ENCODE data around the gene KIAA1671. TPM values are rescaled to one million over a fixed set of nuclear protein-coding genes. Genes with fewer than 3 reads are reported as not detected.

Gene KIAA1671
- polyA plus RNA-seq, 3 donors: not detected

- peaks cover 0 to 4% of the 10 kb centered on the region in 2 donors for H3K4me1 ChIP-seq (ENCODE audit: control insufficient read depth in 1 of 2, insufficient read depth in 2 of 2, low read length in 2 of 2)
- H3K4me2 ChIP-seq (replicated peaks; ENCODE audit: extremely low read depth, low read length, poor library complexity, severe bottlenecking): peak overlapping the region; percentile 26
- 17% methylated on average over 7 of the region's 9 CpGs for WGBS (ENCODE audit: insufficient coverage)
- no peak overlapping the region for H2AFZ ChIP-seq (ENCODE audit: insufficient read depth, low read depth, low read length, poor library complexity, severe bottlenecking)
- H3K27ac ChIP-seq (ENCODE audit: low read depth in 1 of 2, low read length in 2 of 2): no peak overlapping the region
- peak overlapping the region; percentile 21 to 70 for H3K4me3 Mint-ChIP-seq
- H3K4me3 ChIP-seq (replicated peaks in 1 of 3; ENCODE audit: low read depth in 2 of 3, low read length in 3 of 3): peak overlapping the region in 1 of 3 experiments; percentile 14
- H3K36me3 Mint-ChIP-seq: no peaks in the 10 kb centered on the region
- H3K4me1 Mint-ChIP-seq: peaks cover 9% of the 10 kb centered on the region
- H4K20me1 ChIP-seq (ENCODE audit: insufficient read depth, low read length): no peaks in the 10 kb centered on the region
- TF ChIP-seq, protein P1, sequence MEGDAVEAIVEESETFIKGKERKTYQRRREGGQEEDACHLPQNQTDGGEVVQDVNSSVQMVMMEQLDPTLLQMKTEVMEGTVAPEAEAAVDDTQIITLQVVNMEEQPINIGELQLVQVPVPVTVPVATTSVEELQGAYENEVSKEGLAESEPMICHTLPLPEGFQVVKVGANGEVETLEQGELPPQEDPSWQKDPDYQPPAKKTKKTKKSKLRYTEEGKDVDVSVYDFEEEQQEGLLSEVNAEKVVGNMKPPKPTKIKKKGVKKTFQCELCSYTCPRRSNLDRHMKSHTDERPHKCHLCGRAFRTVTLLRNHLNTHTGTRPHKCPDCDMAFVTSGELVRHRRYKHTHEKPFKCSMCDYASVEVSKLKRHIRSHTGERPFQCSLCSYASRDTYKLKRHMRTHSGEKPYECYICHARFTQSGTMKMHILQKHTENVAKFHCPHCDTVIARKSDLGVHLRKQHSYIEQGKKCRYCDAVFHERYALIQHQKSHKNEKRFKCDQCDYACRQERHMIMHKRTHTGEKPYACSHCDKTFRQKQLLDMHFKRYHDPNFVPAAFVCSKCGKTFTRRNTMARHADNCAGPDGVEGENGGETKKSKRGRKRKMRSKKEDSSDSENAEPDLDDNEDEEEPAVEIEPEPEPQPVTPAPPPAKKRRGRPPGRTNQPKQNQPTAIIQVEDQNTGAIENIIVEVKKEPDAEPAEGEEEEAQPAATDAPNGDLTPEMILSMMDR (IDR thresholded peaks at IDR 0.05): no peak
- no peaks in the 10 kb centered on the region for H3K9me3 ChIP-seq (replicated peaks in 1 of 2; ENCODE audit: control insufficient read depth in 1 of 2, insufficient read depth in 1 of 2, low read length in 2 of 2)
- intact Hi-C loops (cut with micrococcal nuclease): no loop called here
- no peak overlapping the region for H3K27ac Mint-ChIP-seq
- DNase-seq: peak in 1 of 3 donors; percentile 7
- H3K27me3 Mint-ChIP-seq (ENCODE audit: low read depth in 3 of 3): peaks cover 2 to 7% (median 6%) of the 10 kb centered on the region in 3 donors
- H3K36me3 ChIP-seq (replicated peaks in 1 of 2; ENCODE audit: control insufficient read depth in 1 of 2, insufficient read depth in 2 of 2, low read length in 2 of 2): no peaks in the 10 kb centered on the region
- no peaks in the 10 kb centered on the region for H3K79me2 ChIP-seq (ENCODE audit: insufficient read depth, low read length)
- H3K9me3 Mint-ChIP-seq: peaks cover 0 to 3% (median 0%) of the 10 kb centered on the region in 7 donors
- no peak overlapping the region for H3K9ac ChIP-seq (ENCODE audit: insufficient read depth, low read length, poor library complexity, severe bottlenecking)
- no peaks in the 10 kb centered on the region for H3K27me3 ChIP-seq (ENCODE audit: control insufficient read depth in 2 of 2, insufficient read depth in 2 of 2, low read length in 2 of 2)
Measured at GRCh38 chr22:24985826-24986214, 33.3 kb downstream of the KIAA1671 start.

- Histone ChIP-seq H3K27me3 (ENCODE audit: control insufficient read depth in 2 of 2, insufficient read depth in 2 of 2, low read length in 2 of 2) (no peaks in the 10 kb centered on the region), H3K27ac (ENCODE audit: low read depth in 1 of 2, low read length in 2 of 2) (no peak overlapping the region), H3K9ac (ENCODE audit: insufficient read depth, low read length, poor library complexity, severe bottlenecking) (no peak overlapping the region), H3K4me2 (replicated peaks; ENCODE audit: extremely low read depth, low read length, poor library complexity, severe bottlenecking) (no peak overlapping the region), H4K20me1 (ENCODE audit: insufficient read depth, low read length) (no peaks in the 10 kb centered on the region), H2AFZ (ENCODE audit: insufficient read depth, low read depth, low read length, poor library complexity, severe bottlenecking) (no peak overlapping the region), H3K4me1 (ENCODE audit: control insufficient read depth in 1 of 2, insufficient read depth in 2 of 2, low read length in 2 of 2) (peaks cover 0 to 4% of the 10 kb centered on the region in 2 donors), H3K4me3 (replicated peaks in 1 of 3; ENCODE audit: low read depth in 2 of 3, low read length in 3 of 3) (no peak overlapping the region), H3K36me3 (replicated peaks in 1 of 2; ENCODE audit: control insufficient read depth in 1 of 2, insufficient read depth in 2 of 2, low read length in 2 of 2) (no peaks in the 10 kb centered on the region), H3K79me2 (ENCODE audit: insufficient read depth, low read length) (no peaks in the 10 kb centered on the region), H3K9me3 (replicated peaks in 1 of 2; ENCODE audit: control insufficient read depth in 1 of 2, insufficient read depth in 1 of 2, low read length in 2 of 2) (no peaks in the 10 kb centered on the region)
- no peaks in the 10 kb centered on the region for H3K36me3 Mint-ChIP-seq
- H3K27me3 Mint-ChIP-seq (ENCODE audit: low read depth in 3 of 3): peaks cover 2 to 9% (median 6%) of the 10 kb centered on the region in 3 donors
- peaks cover 9% of the 10 kb centered on the region for H3K4me1 Mint-ChIP-seq
- peaks cover 0 to 3% (median 0%) of the 10 kb centered on the region in 7 donors for H3K9me3 Mint-ChIP-seq
- H3K27ac Mint-ChIP-seq: no peak overlapping the region
- TF ChIP-seq, protein P1 (IDR thresholded peaks at IDR 0.05): no peak
- 100% methylated on average over 2 of the region's 4 CpGs for WGBS (ENCODE audit: insufficient coverage)
- DNase-seq: no peak
- H3K4me3 Mint-ChIP-seq: no peak overlapping the region
- intact Hi-C loops (cut with micrococcal nuclease): no loop called here
Measured at GRCh38 chr22:24986816-24987215, 34.3 kb downstream of the KIAA1671 start.

Data from CD14-positive monocyte (primary cell).